Measurements from ENCODE around the gene DHCR24. TPM values are rescaled to one million over a fixed set of nuclear protein-coding genes. Genes with fewer than 3 reads are reported as not detected.

The DHCR24 gene
- total RNA-seq, 4 donors from 2014 or later: 148 to 231 (median 219) TPM

DNA sequence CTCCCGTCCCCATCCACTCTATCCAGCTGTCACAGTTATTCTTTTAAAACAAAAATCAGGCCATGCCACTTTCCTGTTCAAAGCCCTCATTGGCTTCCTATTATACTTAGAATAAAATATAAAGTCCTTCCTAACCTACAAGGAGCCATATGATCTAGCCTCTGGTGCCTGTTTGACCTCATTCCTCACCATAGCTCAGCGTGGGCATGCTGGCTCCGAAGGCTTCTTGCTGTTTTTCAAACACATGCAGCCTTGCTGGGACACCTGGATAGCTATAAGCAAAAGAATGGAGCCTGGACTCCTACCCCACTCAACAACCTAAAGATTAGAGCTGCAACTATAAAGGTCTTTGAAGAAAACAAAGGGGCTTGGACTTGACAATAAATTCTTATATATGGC lies 23.7 kb downstream of the DHCR24 start:
- H3K4me3 ChIP-seq: no peak overlapping the region
- WGBS, 2 donors: 84 to 90% methylated on average over 3 of the region's 3 CpGs
- no peak overlapping the region for H3K27ac ChIP-seq
- H3K36me3 ChIP-seq: peaks cover 0 to 89% (median 0%) of the 10 kb centered on the region in 3 donors
- no peaks in the 10 kb centered on the region for H3K4me1 ChIP-seq
- DNase-seq (ENCODE audit: low spot score in 2 of 2): no peak
- H3K9me3 ChIP-seq: no peaks in the 10 kb centered on the region
- TF ChIP-seq POLR2A (IDR thresholded peaks at IDR 0.05): no peak
- TF ChIP-seq EP300 (IDR thresholded peaks at IDR 0.05): no peak
- TF ChIP-seq, protein P1, sequence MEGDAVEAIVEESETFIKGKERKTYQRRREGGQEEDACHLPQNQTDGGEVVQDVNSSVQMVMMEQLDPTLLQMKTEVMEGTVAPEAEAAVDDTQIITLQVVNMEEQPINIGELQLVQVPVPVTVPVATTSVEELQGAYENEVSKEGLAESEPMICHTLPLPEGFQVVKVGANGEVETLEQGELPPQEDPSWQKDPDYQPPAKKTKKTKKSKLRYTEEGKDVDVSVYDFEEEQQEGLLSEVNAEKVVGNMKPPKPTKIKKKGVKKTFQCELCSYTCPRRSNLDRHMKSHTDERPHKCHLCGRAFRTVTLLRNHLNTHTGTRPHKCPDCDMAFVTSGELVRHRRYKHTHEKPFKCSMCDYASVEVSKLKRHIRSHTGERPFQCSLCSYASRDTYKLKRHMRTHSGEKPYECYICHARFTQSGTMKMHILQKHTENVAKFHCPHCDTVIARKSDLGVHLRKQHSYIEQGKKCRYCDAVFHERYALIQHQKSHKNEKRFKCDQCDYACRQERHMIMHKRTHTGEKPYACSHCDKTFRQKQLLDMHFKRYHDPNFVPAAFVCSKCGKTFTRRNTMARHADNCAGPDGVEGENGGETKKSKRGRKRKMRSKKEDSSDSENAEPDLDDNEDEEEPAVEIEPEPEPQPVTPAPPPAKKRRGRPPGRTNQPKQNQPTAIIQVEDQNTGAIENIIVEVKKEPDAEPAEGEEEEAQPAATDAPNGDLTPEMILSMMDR (IDR thresholded peaks at IDR 0.05): no peak
- H3K27me3 ChIP-seq: no peaks in the 10 kb centered on the region

GRCh38 chr1:54861070-54861761 lies 25.8 kb downstream of the DHCR24 start:
- WGBS, 2 donors: 61 to 66% methylated on average over 5 of the region's 5 CpGs
- Histone ChIP-seq H3K4me3 (no peak overlapping the region), H3K27me3 (no peaks in the 10 kb centered on the region), H3K36me3 (peaks cover 0 to 86% (median 0%) of the 10 kb centered on the region in 3 donors), H3K27ac (no peak overlapping the region), H3K9me3 (no peaks in the 10 kb centered on the region), H3K4me1 (no peaks in the 10 kb centered on the region)
- TF ChIP-seq POLR2A (IDR thresholded peaks at IDR 0.05) (no peak), EP300 (IDR thresholded peaks at IDR 0.05) (no peak)
- TF ChIP-seq, protein P1 (IDR thresholded peaks at IDR 0.05): no peak
- DNase-seq (ENCODE audit: low spot score in 2 of 2): no peak

DNA sequence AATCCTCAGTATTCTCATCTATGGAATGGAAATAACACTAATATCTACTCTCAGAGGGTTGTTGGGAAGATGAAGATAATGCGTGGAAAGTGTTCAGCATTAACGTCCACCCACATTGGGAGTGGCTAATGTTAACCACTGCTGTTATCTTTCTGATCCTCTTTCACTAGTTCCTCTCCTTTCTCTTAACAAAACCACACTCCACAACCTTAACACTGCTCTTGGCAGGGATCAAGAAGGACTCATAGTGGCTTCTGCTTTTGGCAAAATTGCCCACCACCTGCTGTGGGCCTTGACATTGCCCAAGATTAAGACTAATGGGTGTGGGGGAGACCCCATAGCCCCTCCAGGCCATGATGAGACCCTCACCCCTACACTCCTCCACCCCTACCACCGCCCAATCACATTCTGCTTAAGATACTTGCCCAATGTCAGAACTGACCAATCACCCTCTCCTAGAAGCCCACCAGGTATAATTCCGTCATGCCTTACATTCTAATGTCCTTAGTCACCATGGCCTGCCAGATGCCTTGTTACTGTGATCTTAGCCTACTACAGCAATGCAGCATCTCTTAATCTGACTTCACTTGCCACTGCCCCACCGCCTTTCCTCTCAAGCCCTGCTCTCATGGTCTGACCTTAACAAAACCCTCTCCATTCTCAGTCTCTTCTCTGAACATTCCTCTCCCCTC lies 27.1 kb downstream of the DHCR24 start:
- no peaks in the 10 kb centered on the region for H3K27me3 ChIP-seq
- WGBS, 2 donors: 84 to 92% methylated on average over 5 of the region's 5 CpGs
- no peak overlapping the region for H3K27ac ChIP-seq
- TF ChIP-seq, protein P1 (IDR thresholded peaks at IDR 0.05): no peak
- TF ChIP-seq POLR2A (IDR thresholded peaks at IDR 0.05): no peak
- no peak for TF ChIP-seq EP300 (IDR thresholded peaks at IDR 0.05)
- no peak for DNase-seq (ENCODE audit: low spot score in 2 of 2)
- H3K4me3 ChIP-seq: no peak overlapping the region
- peaks cover 0 to 6% (median 0%) of the 10 kb centered on the region in 4 donors for H3K4me1 ChIP-seq
- H3K9me3 ChIP-seq: no peaks in the 10 kb centered on the region
- peaks cover 0 to 82% (median 0%) of the 10 kb centered on the region in 3 donors for H3K36me3 ChIP-seq

DNA sequence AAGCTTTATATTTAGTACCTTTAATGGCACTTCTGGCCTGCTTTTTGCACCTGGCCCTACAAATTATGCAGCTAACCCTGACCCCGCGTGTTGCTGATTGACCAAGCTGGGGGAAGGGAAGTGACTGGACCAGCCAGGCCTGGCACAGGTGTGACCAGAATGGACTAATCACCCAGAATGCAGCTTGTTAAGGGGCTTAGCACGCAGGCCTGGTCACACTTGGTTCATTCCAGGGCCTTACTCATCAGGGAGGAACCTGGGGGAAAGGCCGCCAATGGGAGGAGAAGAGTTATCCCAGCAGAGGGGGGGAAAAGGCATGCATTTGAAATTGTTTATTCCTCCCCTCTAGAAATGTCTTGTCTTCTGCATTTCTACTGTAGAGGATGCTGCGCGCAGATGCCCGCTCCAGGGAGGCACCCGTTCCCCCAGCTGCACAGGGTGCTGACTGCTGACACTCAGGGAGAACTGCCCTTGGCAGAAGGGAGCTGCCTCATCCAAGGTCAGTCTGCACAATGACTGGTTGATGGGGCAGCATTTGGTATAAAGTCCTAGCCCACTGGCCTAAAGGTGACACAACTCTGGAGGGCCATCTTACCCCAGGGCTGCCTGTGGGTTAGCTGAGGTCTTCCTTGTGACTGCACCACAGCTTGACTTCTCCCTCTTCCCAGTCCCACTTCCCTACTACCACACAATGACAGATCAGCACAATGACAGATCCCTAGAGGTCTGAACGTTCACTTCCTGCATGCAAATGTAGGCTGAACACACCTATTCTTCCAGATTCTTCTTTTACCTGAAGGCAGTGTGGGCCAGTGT lies 29.0 kb downstream of the DHCR24 start:
- no peak for DNase-seq (ENCODE audit: low spot score in 2 of 2)
- WGBS, 2 donors: 74 to 84% methylated on average over 9 of the region's 9 CpGs

More for the DNA sequence above, 29.0 kb downstream of the DHCR24 start:
- Histone ChIP-seq H3K4me3 (no peak overlapping the region), H3K27me3 (no peaks in the 10 kb centered on the region), H3K9me3 (no peaks in the 10 kb centered on the region), H3K4me1 (peaks cover 0 to 6% (median 0%) of the 10 kb centered on the region in 4 donors), H3K36me3 (peaks cover 0 to 87% (median 0%) of the 10 kb centered on the region in 3 donors), H3K27ac (no peak overlapping the region)
- TF ChIP-seq, protein P1 (IDR thresholded peaks at IDR 0.05): no peak
- TF ChIP-seq EP300 (IDR thresholded peaks at IDR 0.05) (no peak), POLR2A (IDR thresholded peaks at IDR 0.05) (no peak)
